Progenitor cell of endocrine pancreas (in vitro differentiated cells): ENCODE data around the gene TTLL3. TPM values are rescaled to one million over a fixed set of nuclear protein-coding genes. Genes with fewer than 3 reads are reported as not detected.
A peak's percentile ranks its signal among the peaks of the same experiment; 100 is the strongest.

Source experiments
- DNase-seq: peaks from one replicate; pipeline ENCODE4 v3.0.0; 2021; ENCODE audit warnings: low spot score; ENCODE audit not compliant: unreplicated experiment
- H3K27ac Mint-ChIP-seq: 2 replicates; pipeline ENCODE4 v1.8.0; 2021; ENCODE audit warnings: mild to moderate bottlenecking, moderate library complexity, mixed read lengths
- H3K27me3 Mint-ChIP-seq: 2 replicates; pipeline ENCODE4 v1.8.0; 2021; ENCODE audit warnings: mixed read lengths
- H3K36me3 Mint-ChIP-seq: 2 replicates; pipeline ENCODE4 v1.8.0; 2022; ENCODE audit warnings: mixed read lengths; ENCODE audit not compliant: insufficient read depth
- H3K4me1 Mint-ChIP-seq: 2 replicates; pipeline ENCODE4 v1.8.0; 2021; ENCODE audit warnings: low read depth, mixed read lengths
- H3K4me3 Mint-ChIP-seq: 2 replicates; pipeline ENCODE4 v1.8.0; 2021; ENCODE audit warnings: low read depth, mild to moderate bottlenecking, moderate library complexity, mixed read lengths
- H3K9me3 Mint-ChIP-seq: 2 replicates; pipeline ENCODE4 v1.8.0; 2021; ENCODE audit warnings: low read depth, mixed read lengths
- total RNA-seq: library from RNA; stranded (reverse); gene quantifications from 2 replicates; pipeline ENCODE4 v1.2.1, GENCODE V29; 2021
- TF ChIP-seq, protein P1 (sequence below): fragments of 200-600 bp; sonication (generic); IDR thresholded peaks from one replicate; pipeline ENCODE4 v1.5.0; 2021; ENCODE audit warnings: antibody characterized with exemption, mild to moderate bottlenecking; ENCODE audit not compliant: unreplicated experiment

TTLL3 gene
- total RNA-seq, 1 donor from 2014 or later, result 51.6 TPM

GRCh38 chr3:9815986-9816385 is 5.9 kb downstream of the TTLL3 start:
- H3K9me3 Mint-ChIP-seq, result no peaks in the 10 kb centered on the region
- TF ChIP-seq, protein P1, sequence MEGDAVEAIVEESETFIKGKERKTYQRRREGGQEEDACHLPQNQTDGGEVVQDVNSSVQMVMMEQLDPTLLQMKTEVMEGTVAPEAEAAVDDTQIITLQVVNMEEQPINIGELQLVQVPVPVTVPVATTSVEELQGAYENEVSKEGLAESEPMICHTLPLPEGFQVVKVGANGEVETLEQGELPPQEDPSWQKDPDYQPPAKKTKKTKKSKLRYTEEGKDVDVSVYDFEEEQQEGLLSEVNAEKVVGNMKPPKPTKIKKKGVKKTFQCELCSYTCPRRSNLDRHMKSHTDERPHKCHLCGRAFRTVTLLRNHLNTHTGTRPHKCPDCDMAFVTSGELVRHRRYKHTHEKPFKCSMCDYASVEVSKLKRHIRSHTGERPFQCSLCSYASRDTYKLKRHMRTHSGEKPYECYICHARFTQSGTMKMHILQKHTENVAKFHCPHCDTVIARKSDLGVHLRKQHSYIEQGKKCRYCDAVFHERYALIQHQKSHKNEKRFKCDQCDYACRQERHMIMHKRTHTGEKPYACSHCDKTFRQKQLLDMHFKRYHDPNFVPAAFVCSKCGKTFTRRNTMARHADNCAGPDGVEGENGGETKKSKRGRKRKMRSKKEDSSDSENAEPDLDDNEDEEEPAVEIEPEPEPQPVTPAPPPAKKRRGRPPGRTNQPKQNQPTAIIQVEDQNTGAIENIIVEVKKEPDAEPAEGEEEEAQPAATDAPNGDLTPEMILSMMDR, result no peak
- H3K4me1 Mint-ChIP-seq, result peaks cover 3% of the 10 kb centered on the region
- peaks cover 8% of the 10 kb centered on the region for H3K27me3 Mint-ChIP-seq
- H3K27ac Mint-ChIP-seq, result no peak overlapping the region
- H3K4me3 Mint-ChIP-seq, result no peak overlapping the region
- H3K36me3 Mint-ChIP-seq, result peaks cover under 1% of the 10 kb centered on the region
- DNase-seq, result no peak

DNA sequence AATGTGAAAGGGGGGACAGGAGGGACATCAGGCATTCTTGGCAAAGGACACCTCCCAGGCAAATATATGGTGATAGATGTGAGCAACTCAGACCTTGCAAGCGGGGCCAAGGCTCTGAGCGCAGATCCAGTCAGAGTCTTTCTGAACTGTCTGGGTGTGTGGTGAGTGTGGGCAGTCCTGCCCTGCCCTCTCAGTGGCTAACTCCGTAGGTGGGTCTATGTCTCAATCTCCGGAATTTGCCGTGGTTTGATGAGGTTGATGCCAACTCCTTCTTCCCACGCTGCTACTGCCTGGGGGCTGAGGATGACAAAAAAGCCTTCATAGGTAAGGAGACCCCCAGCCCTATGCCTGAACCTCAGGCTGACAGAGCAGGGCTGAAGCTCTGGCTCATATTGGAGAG is 7.4 kb downstream of the TTLL3 start:
- Mint-ChIP-seq H3K27ac (no peak overlapping the region), H3K4me3 (no peak overlapping the region), H3K27me3 (no peaks in the 10 kb centered on the region), H3K9me3 (no peaks in the 10 kb centered on the region), H3K36me3 (peaks cover 1% of the 10 kb centered on the region), H3K4me1 (no peaks in the 10 kb centered on the region)
- TF ChIP-seq, protein P1, result no peak
- no peak for DNase-seq

DNA sequence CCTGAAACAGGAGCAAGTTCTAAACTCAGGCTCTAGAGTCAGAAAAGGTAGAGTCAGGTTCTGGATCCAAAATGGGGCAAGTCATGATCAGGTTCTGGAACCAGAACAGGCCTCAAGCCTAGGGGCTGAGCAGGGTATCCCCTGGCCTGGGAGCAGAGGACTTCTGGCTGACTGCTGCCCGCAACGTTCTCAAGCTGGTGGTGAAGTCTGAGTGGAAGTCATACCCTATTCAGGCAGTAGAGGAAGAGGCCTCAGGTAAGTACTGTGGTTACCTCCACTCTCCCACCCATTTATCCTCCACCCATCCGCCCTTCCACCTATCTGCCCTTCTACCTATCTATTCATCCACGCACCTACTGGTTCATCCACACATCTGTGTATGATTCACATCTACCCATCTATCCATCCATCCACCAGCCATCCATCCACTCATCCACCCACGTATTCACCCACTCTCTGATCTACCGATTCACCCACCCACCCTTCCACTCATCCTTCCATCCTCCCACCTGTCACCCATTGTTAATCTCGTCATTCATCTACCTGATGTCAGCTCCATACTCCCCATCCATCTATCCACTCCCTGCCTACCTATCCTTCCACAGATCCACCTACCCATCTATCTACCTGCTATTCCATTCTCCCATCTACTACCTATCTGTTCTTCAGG is 8.7 kb downstream of the TTLL3 start:
- Mint-ChIP-seq H3K9me3 (no peaks in the 10 kb centered on the region), H3K27me3 (no peaks in the 10 kb centered on the region), H3K4me1 (no peaks in the 10 kb centered on the region), H3K36me3 (peaks cover 1% of the 10 kb centered on the region), H3K27ac (no peak overlapping the region), H3K4me3 (no peak overlapping the region)
- no peak for DNase-seq
- TF ChIP-seq, protein P1, result no peak

- H3K4me1 Mint-ChIP-seq, result no peaks in the 10 kb centered on the region
- no peak overlapping the region for H3K27ac Mint-ChIP-seq
- H3K36me3 Mint-ChIP-seq, result peaks cover 1% of the 10 kb centered on the region
- H3K4me3 Mint-ChIP-seq, result no peak overlapping the region
- DNase-seq, result no peak
- TF ChIP-seq, protein P1, result no peak
- H3K9me3 Mint-ChIP-seq, result no peaks in the 10 kb centered on the region
- H3K27me3 Mint-ChIP-seq, result no peaks in the 10 kb centered on the region
Observed at GRCh38 chr3:9820543-9820942, 10.5 kb downstream of the TTLL3 start.

DNA sequence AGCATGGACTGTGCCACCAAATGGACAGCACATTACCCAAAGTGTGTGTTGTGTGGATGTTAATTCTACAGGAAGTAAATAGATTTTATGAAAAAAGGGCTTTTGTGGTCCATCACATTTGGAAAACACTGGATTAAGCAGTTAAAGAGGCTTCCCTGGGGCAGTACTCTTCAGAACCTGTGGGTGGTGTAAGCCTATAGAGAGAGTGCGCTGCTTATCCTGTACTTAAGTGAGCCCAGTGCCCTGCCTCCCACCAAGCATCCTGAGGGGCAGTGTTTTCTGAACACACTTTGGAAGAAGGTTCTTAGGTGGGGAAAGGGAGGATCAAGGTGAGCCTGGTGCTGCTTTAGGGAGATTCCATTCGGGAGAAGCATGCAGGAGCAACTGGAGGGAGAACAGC is 10.9 kb downstream of the TTLL3 start:
- Mint-ChIP-seq H3K27ac (no peak overlapping the region), H3K36me3 (peaks cover 1% of the 10 kb centered on the region), H3K4me3 (no peak overlapping the region), H3K9me3 (no peaks in the 10 kb centered on the region), H3K27me3 (no peaks in the 10 kb centered on the region), H3K4me1 (no peaks in the 10 kb centered on the region)
- DNase-seq, result no peak
- TF ChIP-seq, protein P1, result peak; percentile 44
